H9 (cell line): ENCODE results near the gene MYH14. TPM values are rescaled to one million over a fixed set of nuclear protein-coding genes. Genes with fewer than 3 reads are reported as not detected.
A peak's percentile ranks its signal among the peaks of the same experiment; 100 is the strongest.

ENCODE experiments used
- DNase-seq: peaks from one replicate; pipeline ENCODE4 v3.0.0-alpha.2; 2017
- H2AFZ ChIP-seq: one replicate; pipeline ENCODE4 v1.6.1; 2013; ENCODE audit warnings: mild to moderate bottlenecking, low read length, control low read depth, moderate library complexity
- H2AK5ac ChIP-seq: 2 replicates; pipeline ENCODE4 v1.6.1; 2013; ENCODE audit warnings: low read length, control low read depth, mixed read lengths; ENCODE audit not compliant: insufficient read length
- H2BK120ac ChIP-seq: one replicate; pipeline ENCODE4 v1.6.1; 2013; ENCODE audit warnings: low read depth, mild to moderate bottlenecking, low read length, control low read depth, inconsistent platforms; ENCODE audit not compliant: poor library complexity, severe bottlenecking
- H2BK12ac ChIP-seq: 2 replicates; pipeline ENCODE4 v1.6.1; 2013; ENCODE audit warnings: low read length, control low read depth, mixed read lengths, low read depth; ENCODE audit not compliant: insufficient read length
- H2BK15ac ChIP-seq: 2 replicates; pipeline ENCODE4 v1.6.1; 2013; ENCODE audit warnings: low read depth, low read length, control low read depth
- H2BK20ac ChIP-seq: one replicate; pipeline ENCODE4 v1.6.1; 2013; ENCODE audit warnings: low read depth, mild to moderate bottlenecking, low read length, control low read depth, inconsistent platforms; ENCODE audit not compliant: poor library complexity, severe bottlenecking
- H2BK5ac ChIP-seq: 2 replicates; pipeline ENCODE4 v1.6.1; 2013; ENCODE audit warnings: low read length, control low read depth, mixed read lengths; ENCODE audit not compliant: insufficient read length
- H3K14ac ChIP-seq: 2 replicates; pipeline ENCODE4 v1.6.1; 2013; ENCODE audit warnings: low read length, control low read depth; ENCODE audit not compliant: insufficient read depth
- H3K18ac ChIP-seq: 2 replicates; pipeline ENCODE4 v1.6.1; 2013; ENCODE audit warnings: low read depth, mild to moderate bottlenecking, mixed read lengths, low read length, control low read depth; ENCODE audit not compliant: insufficient read length
- H3K23ac ChIP-seq: 2 replicates; pipeline ENCODE4 v1.6.1; 2013; ENCODE audit warnings: low read length, control low read depth, mixed read lengths, low read depth; ENCODE audit not compliant: insufficient read length
- H3K23me2 ChIP-seq: 2 replicates; pipeline ENCODE4 v1.6.1; 2013; ENCODE audit warnings: low read depth, mild to moderate bottlenecking, mixed read lengths, low read length, control low read depth; ENCODE audit not compliant: insufficient read length, poor library complexity, severe bottlenecking
- H3K27ac ChIP-seq: 2 replicates; pipeline ENCODE4 v1.5.1; 2013; ENCODE audit warnings: low read length, control low read depth, mixed read lengths, low read depth; ENCODE audit not compliant: insufficient read length
- H3K27me3 ChIP-seq: 2 replicates; pipeline ENCODE4 v1.6.1; 2013; ENCODE audit warnings: low read length, control low read depth, inconsistent platforms; ENCODE audit not compliant: insufficient read depth
- H3K4ac ChIP-seq: 2 replicates; pipeline ENCODE4 v1.6.1; 2013; ENCODE audit warnings: low read depth, mild to moderate bottlenecking, control low read depth, inconsistent platforms, low read length, moderate library complexity
- H3K4me1 ChIP-seq: 2 replicates; pipeline ENCODE4 v1.6.1; 2013; ENCODE audit warnings: low read length, control low read depth, inconsistent platforms; ENCODE audit not compliant: insufficient read depth
- H3K4me2 ChIP-seq: 2 replicates; pipeline ENCODE4 v1.6.1; 2013; ENCODE audit warnings: low read length, control low read depth, mixed read lengths; ENCODE audit not compliant: insufficient read length, insufficient read depth
- H3K56ac ChIP-seq: 2 replicates; pipeline ENCODE4 v1.6.1; 2013; ENCODE audit warnings: low read depth, mild to moderate bottlenecking, mixed read lengths, low read length, control low read depth; ENCODE audit not compliant: insufficient read length
- H3K79me1 ChIP-seq: 2 replicates; pipeline ENCODE4 v1.6.1; 2013; ENCODE audit warnings: low read depth, mild to moderate bottlenecking, moderate library complexity, low read length, control low read depth, inconsistent platforms; ENCODE audit not compliant: insufficient read depth, poor library complexity, severe bottlenecking
- H3K79me2 ChIP-seq: 2 replicates; pipeline ENCODE4 v1.6.1; 2013; ENCODE audit warnings: low read length, control low read depth, inconsistent platforms; ENCODE audit not compliant: insufficient read depth
- H3K9ac ChIP-seq: 2 replicates; pipeline ENCODE4 v1.6.1; 2013; ENCODE audit warnings: low read length, control low read depth, mixed read lengths; ENCODE audit not compliant: insufficient read length; ENCODE audit errors: extremely low read depth
- H3K9me3 ChIP-seq: one replicate; pipeline ENCODE4 v1.6.1; 2013; ENCODE audit warnings: low read depth, low read length, inconsistent platforms; ENCODE audit not compliant: control insufficient read depth
- H3T11ph ChIP-seq: one replicate; pipeline ENCODE4 v1.6.1; 2013; ENCODE audit warnings: mild to moderate bottlenecking, low read length, control low read depth, inconsistent platforms
- H4K20me1 ChIP-seq: one replicate; pipeline ENCODE4 v1.6.1; 2013; ENCODE audit not compliant: control insufficient read depth, insufficient read length, insufficient read depth
- H4K5ac ChIP-seq: 2 replicates; pipeline ENCODE4 v1.6.1; 2013; ENCODE audit warnings: low read depth, mild to moderate bottlenecking, mixed read lengths, low read length, control low read depth; ENCODE audit not compliant: insufficient read length
- H4K8ac ChIP-seq: replicated peaks from 2 replicates; pipeline ENCODE4 v1.6.1; 2013; ENCODE audit warnings: low read length, control low read depth, mixed read lengths, low read depth; ENCODE audit not compliant: insufficient read length
- H4K91ac ChIP-seq: 2 replicates; pipeline ENCODE4 v1.6.1; 2013; ENCODE audit warnings: low read depth, mild to moderate bottlenecking, moderate library complexity, mixed read lengths, low read length, control low read depth; ENCODE audit not compliant: insufficient read length
- H3K27ac Mint-ChIP-seq, 3 experiments: 2 replicates in 2 of 3; 3 replicates in 1 of 3; pipeline ENCODE4 v1.8.0; 2020 to 2021; ENCODE audit warnings: mixed read lengths in 3 of 3, mild to moderate bottlenecking in 1 of 3, moderate library complexity in 1 of 3
- H3K27me3 Mint-ChIP-seq: 2 replicates; pipeline ENCODE4 v1.8.0; 2021; ENCODE audit warnings: low read depth, mild to moderate bottlenecking, moderate library complexity, mixed read lengths
- H3K36me3 Mint-ChIP-seq, 3 experiments: 2 replicates in 2 of 3; 3 replicates in 1 of 3; pipeline ENCODE4 v1.8.0; 2020 to 2021; ENCODE audit warnings: low read depth in 3 of 3, mixed read lengths in 3 of 3; ENCODE audit not compliant: insufficient read depth in 1 of 3
- H3K4me1 Mint-ChIP-seq, 2 experiments: 2 replicates each; pipeline ENCODE4 v1.8.0; 2020; ENCODE audit warnings: mixed read lengths in 2 of 2
- H3K4me3 Mint-ChIP-seq, 2 experiments: 2 replicates in 1 of 2; 3 replicates in 1 of 2; pipeline ENCODE4 v1.8.0; 2020 to 2021; ENCODE audit warnings: mild to moderate bottlenecking in 2 of 2, mixed read lengths in 2 of 2, moderate library complexity in 1 of 2
- H3K9me3 Mint-ChIP-seq, 2 experiments: 2 replicates in 1 of 2; 3 replicates in 1 of 2; pipeline ENCODE4 v1.8.0; 2020; ENCODE audit warnings: mild to moderate bottlenecking in 2 of 2, mixed read lengths in 2 of 2, moderate library complexity in 1 of 2
- WGBS: extraction: QIAGEN DNeasy Blood & Tissue Kit; methylation state at CpG from one replicate; pipeline ENCODE4 v1.1.7; 2013; ENCODE audit warnings: missing lambda C conversion rate, low lambda C conversion rate, mixed read lengths; ENCODE audit not compliant: insufficient read length; ENCODE audit errors: extremely low coverage; 5-methylcytosine and 5-hydroxymethylcytosine counted together
- total RNA-seq: library from RNA; stranded (reverse); gene quantifications from 2 replicates; pipeline ENCODE4 v1.2.1, GENCODE V29; 2021
- TF ChIP-seq, protein P1 (sequence below): fragments of 200-600 bp; sonication (generic); conservative IDR thresholded peaks from 3 replicates; pipeline ENCODE4 v1.8.0; 2021; ENCODE audit warnings: antibody characterized with exemption, mild to moderate bottlenecking

MYH14 gene
- total RNA-seq, 1 experiment from 2014 or later = 27.7 TPM

DNA sequence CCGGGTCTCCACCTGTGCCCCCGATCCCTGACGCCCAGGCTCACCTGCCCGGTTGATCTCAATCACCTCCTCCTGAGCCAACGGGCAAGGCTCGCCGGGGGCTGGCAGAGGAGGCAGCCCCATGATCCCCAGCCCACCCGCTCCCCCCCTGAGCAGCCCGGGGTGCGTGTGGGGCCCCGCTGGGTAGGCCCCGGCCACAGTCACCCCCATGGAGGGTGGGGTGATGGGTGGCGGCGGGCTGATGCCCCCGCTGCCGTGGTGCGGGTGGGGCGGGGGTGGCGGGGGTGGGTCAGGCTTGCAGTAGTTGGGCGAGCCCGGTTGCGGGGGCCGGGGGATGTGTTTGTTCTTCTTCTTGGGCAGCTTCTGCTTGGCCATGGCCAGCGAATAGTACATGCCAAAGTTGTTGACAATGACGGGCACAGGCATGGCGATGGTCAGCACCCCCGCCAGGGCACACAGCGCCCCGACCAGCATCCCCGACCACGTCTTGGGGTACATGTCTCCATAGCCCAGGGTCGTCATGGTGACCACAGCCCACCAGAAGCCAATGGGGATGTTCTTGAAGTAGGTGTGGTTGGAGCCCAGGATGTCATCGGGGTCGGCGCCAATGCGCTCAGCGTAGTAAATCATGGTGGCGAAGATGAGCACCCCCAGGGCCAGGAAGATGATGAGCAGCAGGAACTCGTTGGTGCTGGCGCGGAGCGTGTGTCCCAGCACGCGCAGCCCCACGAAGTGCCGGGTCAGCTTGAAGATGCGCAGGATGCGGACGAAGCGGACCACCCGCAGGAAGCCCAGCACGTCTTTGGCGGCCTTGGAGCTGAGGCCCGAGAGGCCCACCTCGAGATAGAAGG, 119.7 kb downstream of the MYH14 start:
- H4K20me1 ChIP-seq = no peaks in the 10 kb centered on the region
- no peaks in the 10 kb centered on the region for H3K79me2 ChIP-seq
- H2BK20ac ChIP-seq = no peak overlapping the region
- no peak overlapping the region for H3K18ac ChIP-seq
- TF ChIP-seq, protein P1, sequence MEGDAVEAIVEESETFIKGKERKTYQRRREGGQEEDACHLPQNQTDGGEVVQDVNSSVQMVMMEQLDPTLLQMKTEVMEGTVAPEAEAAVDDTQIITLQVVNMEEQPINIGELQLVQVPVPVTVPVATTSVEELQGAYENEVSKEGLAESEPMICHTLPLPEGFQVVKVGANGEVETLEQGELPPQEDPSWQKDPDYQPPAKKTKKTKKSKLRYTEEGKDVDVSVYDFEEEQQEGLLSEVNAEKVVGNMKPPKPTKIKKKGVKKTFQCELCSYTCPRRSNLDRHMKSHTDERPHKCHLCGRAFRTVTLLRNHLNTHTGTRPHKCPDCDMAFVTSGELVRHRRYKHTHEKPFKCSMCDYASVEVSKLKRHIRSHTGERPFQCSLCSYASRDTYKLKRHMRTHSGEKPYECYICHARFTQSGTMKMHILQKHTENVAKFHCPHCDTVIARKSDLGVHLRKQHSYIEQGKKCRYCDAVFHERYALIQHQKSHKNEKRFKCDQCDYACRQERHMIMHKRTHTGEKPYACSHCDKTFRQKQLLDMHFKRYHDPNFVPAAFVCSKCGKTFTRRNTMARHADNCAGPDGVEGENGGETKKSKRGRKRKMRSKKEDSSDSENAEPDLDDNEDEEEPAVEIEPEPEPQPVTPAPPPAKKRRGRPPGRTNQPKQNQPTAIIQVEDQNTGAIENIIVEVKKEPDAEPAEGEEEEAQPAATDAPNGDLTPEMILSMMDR = no peak
- no peak overlapping the region for H3K9ac ChIP-seq
- H3K36me3 Mint-ChIP-seq = peaks cover 21 to 41% (median 29%) of the 10 kb centered on the region in 3 experiments
- H4K5ac ChIP-seq = no peak overlapping the region
- H3K27ac Mint-ChIP-seq = no peak overlapping the region
- H4K91ac ChIP-seq = no peak overlapping the region
- no peak overlapping the region for H3K4me2 ChIP-seq
- H4K8ac ChIP-seq = no peak overlapping the region
- H3K4me1 ChIP-seq = 0 out of 2 replicates have a peak, but pooled peaks cover 2% of the 10 kb centered on the region
- H3K23me2 ChIP-seq = peaks cover 5% of the 10 kb centered on the region
- H3K14ac ChIP-seq = no peak overlapping the region
- H3K4me1 Mint-ChIP-seq = peaks cover 35 to 46% of the 10 kb centered on the region in 2 experiments
- no peak for DNase-seq
- H2AK5ac ChIP-seq = no peak overlapping the region
- no peak overlapping the region for H2AFZ ChIP-seq
- no peak overlapping the region for H3K4ac ChIP-seq
- H3T11ph ChIP-seq = no peak overlapping the region
- no peak overlapping the region for H3K56ac ChIP-seq
- peak overlapping the region in 1 of 2 experiments; percentile 46; a peak in 1 of 5 replicates for H3K4me3 Mint-ChIP-seq
- H3K27me3 ChIP-seq = peaks cover 8% of the 10 kb centered on the region; the same call in 1 of the 2 replicates
- no peak overlapping the region for H3K27ac ChIP-seq
- H2BK120ac ChIP-seq = no peak overlapping the region
- H2BK12ac ChIP-seq = no peak overlapping the region
- peaks cover 0 to 3% of the 10 kb centered on the region in 2 experiments; a peak in 2 of 5 replicates for H3K9me3 Mint-ChIP-seq
- H3K23ac ChIP-seq = no peak overlapping the region
- H3K79me1 ChIP-seq = no peaks in the 10 kb centered on the region
- H3K9me3 ChIP-seq = no peaks in the 10 kb centered on the region
- H3K27me3 Mint-ChIP-seq = peaks cover 40% of the 10 kb centered on the region
- no peak overlapping the region for H2BK5ac ChIP-seq
- no peak overlapping the region for H2BK15ac ChIP-seq
- no CpG with 5 or more reads among the region's 55 CpGs for WGBS
